Neuronal stem cell (in vitro differentiated cells): Measurements from ENCODE around the gene C10orf67.
"Not testable (repeated sequence)": the region's sequence is repeated elsewhere in the genome, so short reads cannot be mapped to it uniquely, and the experiment has no call there.

Experiments used
- DNase-seq: peaks from one replicate; pipeline ENCODE4 v3.0.0-alpha.2; 2013; ENCODE audit warnings: low spot score
- H2AFZ ChIP-seq: one replicate; pipeline ENCODE4 v1.6.1; 2013; ENCODE audit warnings: mild to moderate bottlenecking, low read length, inconsistent platforms
- H2AK5ac ChIP-seq: 2 replicates; pipeline ENCODE4 v1.6.1; 2013; ENCODE audit warnings: low read depth, mild to moderate bottlenecking, inconsistent platforms, low read length, moderate library complexity, mixed read lengths
- H2BK120ac ChIP-seq: 2 replicates; pipeline ENCODE4 v1.6.1; 2013; ENCODE audit warnings: low read depth, mild to moderate bottlenecking, inconsistent platforms, low read length, moderate library complexity, mixed read lengths
- H2BK12ac ChIP-seq: one replicate; pipeline ENCODE4 v1.6.1; 2013; ENCODE audit warnings: low read length, inconsistent platforms
- H2BK15ac ChIP-seq: 2 replicates; pipeline ENCODE4 v1.6.1; 2013; ENCODE audit warnings: mild to moderate bottlenecking, low read length, inconsistent platforms, mixed read lengths
- H2BK5ac ChIP-seq: one replicate; pipeline ENCODE4 v1.6.1; 2013; ENCODE audit warnings: inconsistent platforms, mild to moderate bottlenecking, low read length, moderate library complexity
- H3K14ac ChIP-seq: one replicate; pipeline ENCODE4 v1.6.1; 2013; ENCODE audit warnings: low read length, inconsistent platforms
- H3K18ac ChIP-seq: 2 replicates; pipeline ENCODE4 v1.6.1; 2013; ENCODE audit warnings: low read length, inconsistent platforms
- H3K23ac ChIP-seq: 2 replicates; pipeline ENCODE4 v1.6.1; 2013; ENCODE audit warnings: low read depth, mild to moderate bottlenecking, mixed read lengths, low read length, inconsistent platforms; ENCODE audit not compliant: poor library complexity
- H3K27ac ChIP-seq: replicated peaks from 3 replicates; pipeline ENCODE4 v1.5.1; 2013; ENCODE audit warnings: low read length, inconsistent platforms
- H3K27me3 ChIP-seq, 3 experiments: 2 replicates each; pipeline ENCODE4 v1.6.1; 2013; ENCODE audit warnings: low read length in 3 of 3, mild to moderate bottlenecking in 2 of 3, inconsistent platforms in 1 of 3, low read depth in 1 of 3, mixed read lengths in 1 of 3, moderate library complexity in 1 of 3; ENCODE audit not compliant: control insufficient read depth in 3 of 3, insufficient read depth in 3 of 3
- H3K36me3 ChIP-seq, 2 donors: replicated peaks in 1 of 2; 2 replicates each; pipeline ENCODE4 v1.6.1; 2013; ENCODE audit warnings: low read length in 2 of 2; ENCODE audit not compliant: control insufficient read depth in 2 of 2, insufficient read depth in 2 of 2
- H3K4ac ChIP-seq: 2 replicates; pipeline ENCODE4 v1.6.1; 2013; ENCODE audit warnings: inconsistent platforms, mild to moderate bottlenecking, low read length, moderate library complexity
- H3K4me1 ChIP-seq, 2 donors: 1 replicate in 1 of 2; 2 replicates in 1 of 2; pipeline ENCODE4 v1.6.1; 2013; ENCODE audit warnings: low read length in 2 of 2, low read depth in 1 of 2; ENCODE audit not compliant: control insufficient read depth in 2 of 2, insufficient read depth in 1 of 2
- H3K4me2 ChIP-seq: one replicate; pipeline ENCODE4 v1.6.1; 2013; ENCODE audit warnings: mild to moderate bottlenecking, low read length, inconsistent platforms; ENCODE audit not compliant: insufficient read depth, poor library complexity, severe bottlenecking
- H3K4me3 ChIP-seq, 2 donors: 2 replicates each; pipeline ENCODE4 v1.5.1; 2013; ENCODE audit warnings: low read length in 2 of 2, mild to moderate bottlenecking in 2 of 2, inconsistent platforms in 1 of 2, moderate library complexity in 1 of 2
- H3K79me1 ChIP-seq: one replicate; pipeline ENCODE4 v1.6.1; 2013; ENCODE audit warnings: low read depth, mild to moderate bottlenecking, inconsistent platforms, low read length, moderate library complexity
- H3K9ac ChIP-seq: one replicate; pipeline ENCODE4 v1.6.1; 2013; ENCODE audit warnings: mild to moderate bottlenecking, low read depth, low read length, inconsistent platforms; ENCODE audit not compliant: poor library complexity
- H3K9me3 ChIP-seq, 2 donors: replicated peaks in 1 of 2; 2 replicates each; pipeline versions ENCODE3 to v1.6.1; 2013; ENCODE audit warnings: low read length in 2 of 2, mild to moderate bottlenecking in 2 of 2, inconsistent platforms in 1 of 2, low read depth in 1 of 2, mixed read lengths in 1 of 2, moderate library complexity in 1 of 2; ENCODE audit not compliant: control insufficient read depth in 2 of 2, insufficient read depth in 1 of 2
- H4K8ac ChIP-seq: one replicate; pipeline ENCODE4 v1.6.1; 2013; ENCODE audit warnings: low read depth, mild to moderate bottlenecking, inconsistent platforms, low read length, moderate library complexity
- H4K91ac ChIP-seq: one replicate; pipeline ENCODE4 v1.6.1; 2013; ENCODE audit warnings: low read length, low read depth, mild to moderate bottlenecking, inconsistent platforms; ENCODE audit not compliant: poor library complexity
- WGBS, 2 donors: extraction: QIAGEN DNeasy Blood & Tissue Kit; methylation state at CpG; one replicate each; pipeline ENCODE4 v1.1.7; 2013; ENCODE audit warnings: missing lambda C conversion rate in 2 of 2, mixed read lengths in 1 of 2; ENCODE audit not compliant: insufficient read length in 2 of 2, insufficient replicate concordance in 1 of 2; ENCODE audit errors: extremely low coverage in 2 of 2; 5-methylcytosine and 5-hydroxymethylcytosine counted together

C10orf67 gene

GRCh38 chr10:23281044-23281433, 63.6 kb downstream of the C10orf67 start:
- Histone ChIP-seq H3K27ac (no peak overlapping the region), H2BK120ac (no peak overlapping the region), H2BK5ac (no peak overlapping the region), H3K4me3 (no peak overlapping the region), H2AFZ (no peak overlapping the region), H3K4me2 (no peak overlapping the region), H3K27me3 (peaks cover 0 to 10% (median 0%) of the 10 kb centered on the region in 3 experiments), H3K23ac (no peak overlapping the region), H2BK15ac (no peak overlapping the region), H3K4me1 (peaks cover 0 to 4% of the 10 kb centered on the region in 2 donors), H3K4ac (no peak overlapping the region), H4K8ac (no peak overlapping the region), H3K9me3 (no peaks in the 10 kb centered on the region), H3K79me1 (no peaks in the 10 kb centered on the region), H3K36me3 (no peaks in the 10 kb centered on the region), H2AK5ac (no peak overlapping the region), H2BK12ac (no peak overlapping the region), H3K18ac (no peak overlapping the region), H4K91ac (no peak overlapping the region), H3K9ac (no peak overlapping the region), H3K14ac (no peak overlapping the region)
- no peak for DNase-seq
- WGBS, 2 donors = no CpG with 5 or more reads among the region's 6 CpGs

- Histone ChIP-seq H2BK5ac (no peak overlapping the region), H3K4me2 (no peak overlapping the region), H2AFZ (no peak overlapping the region), H4K91ac (no peak overlapping the region), H3K9me3 (no peaks in the 10 kb centered on the region), H2BK15ac (no peak overlapping the region), H3K4ac (no peak overlapping the region), H2BK12ac (no peak overlapping the region), H3K4me3 (no peak overlapping the region), H3K27me3 (peaks cover 0 to 10% (median 0%) of the 10 kb centered on the region in 3 experiments), H3K36me3 (no peaks in the 10 kb centered on the region), H4K8ac (no peak overlapping the region), H2AK5ac (no peak overlapping the region), H3K79me1 (no peaks in the 10 kb centered on the region), H2BK120ac (no peak overlapping the region), H3K14ac (no peak overlapping the region), H3K4me1 (peaks cover 0 to 4% of the 10 kb centered on the region in 2 donors), H3K9ac (no peak overlapping the region), H3K27ac (no peak overlapping the region), H3K23ac (no peak overlapping the region), H3K18ac (no peak overlapping the region)
- WGBS, 2 donors = no CpG with 5 or more reads among the region's 7 CpGs
- DNase-seq = peak; percentile 5
Measured at GRCh38 chr10:23280419-23281043, 64.1 kb downstream of the C10orf67 start.

- no peak overlapping the region for H3K14ac ChIP-seq
- no peak overlapping the region for H2AFZ ChIP-seq
- no peak overlapping the region for H3K18ac ChIP-seq
- no peak overlapping the region for H4K91ac ChIP-seq
- H2BK5ac ChIP-seq = no peak overlapping the region
- H2BK15ac ChIP-seq = no peak overlapping the region
- peaks cover 0 to 8% (median 0%) of the 10 kb centered on the region in 3 experiments for H3K27me3 ChIP-seq
- H3K4me3 ChIP-seq = no peak overlapping the region
- DNase-seq = no peak
- H2BK120ac ChIP-seq = no peak overlapping the region
- H4K8ac ChIP-seq = no peak overlapping the region
- H2AK5ac ChIP-seq = no peak overlapping the region
- no peak overlapping the region for H3K27ac ChIP-seq
- H3K36me3 ChIP-seq = no peaks in the 10 kb centered on the region
- no peak overlapping the region for H3K23ac ChIP-seq
- no peak overlapping the region for H2BK12ac ChIP-seq
- no CpG with 5 or more reads among the region's 2 CpGs for WGBS, 2 donors
- H3K4me1 ChIP-seq = peaks cover 0 to 2% of the 10 kb centered on the region in 2 donors
- no peak overlapping the region for H3K4me2 ChIP-seq
- no peak overlapping the region for H3K9ac ChIP-seq
- peaks cover 2 to 3% of the 10 kb centered on the region in 2 donors for H3K9me3 ChIP-seq
- no peaks in the 10 kb centered on the region for H3K79me1 ChIP-seq
- no peak overlapping the region for H3K4ac ChIP-seq
Measured at GRCh38 chr10:23275355-23275754, 69.2 kb downstream of the C10orf67 start.

GRCh38 chr10:23274179-23274578, 70.4 kb downstream of the C10orf67 start:
- not testable (repeated sequence) for H2AFZ ChIP-seq, H2BK5ac ChIP-seq, H3K79me1 ChIP-seq, DNase-seq, H3K4me3 ChIP-seq, H3K4ac ChIP-seq, H3K27ac ChIP-seq, H3K9me3 ChIP-seq, H3K18ac ChIP-seq, H2BK120ac ChIP-seq, H2BK12ac ChIP-seq, H2AK5ac ChIP-seq, H2BK15ac ChIP-seq, H3K4me1 ChIP-seq, H3K23ac ChIP-seq, H4K91ac ChIP-seq, H4K8ac ChIP-seq, H3K36me3 ChIP-seq, H3K9ac ChIP-seq, H3K27me3 ChIP-seq, H3K14ac ChIP-seq, H3K4me2 ChIP-seq
- no CpG with 5 or more reads among the region's 9 CpGs for WGBS, 2 donors
